Occipital lobe (tissue), 2 donors: ENCODE results near the gene ACOT8. TPM values are rescaled to one million over a fixed set of nuclear protein-coding genes. Genes with fewer than 3 reads are reported as not detected.
"Not testable (repeated sequence)": the region's sequence is repeated elsewhere in the genome, so short reads cannot be mapped to it uniquely, and the experiment has no call there.

Experiments used
- DNase-seq: peaks from one replicate; lab custom pipeline; 2025; lab: John Stamatoyannopoulos, UW
- total RNA-seq: library from RNA; depleted of rRNA; stranded (reverse); fragments of >200 nt; gene quantifications from one replicate; pipeline ENCODE4 v1.2.3, GENCODE V29; 2014

ACOT8 gene
- total RNA-seq, 1 donor from 2014 or later, result 21.5 TPM

DNA sequence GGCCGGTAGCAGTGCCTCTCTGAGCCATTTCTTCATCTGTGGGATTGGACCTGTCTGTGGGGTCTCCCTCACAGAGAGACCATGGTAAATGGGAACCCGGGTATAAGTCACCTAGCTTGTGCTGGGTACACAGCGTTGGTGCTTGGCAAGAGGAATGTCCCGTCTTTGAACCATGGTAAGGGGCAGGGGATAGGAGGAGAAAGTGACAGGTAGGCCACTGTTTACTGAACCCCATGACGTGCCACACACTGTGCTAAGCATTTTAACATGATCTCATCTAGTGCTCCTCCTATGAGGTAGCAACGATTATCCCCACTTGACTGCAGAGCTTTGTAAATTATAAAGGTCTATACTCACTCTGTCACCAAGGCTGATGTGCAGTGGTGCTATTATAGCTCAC, 29.5 kb downstream of the ACOT8 start:
- DNase-seq, result no peak

DNA sequence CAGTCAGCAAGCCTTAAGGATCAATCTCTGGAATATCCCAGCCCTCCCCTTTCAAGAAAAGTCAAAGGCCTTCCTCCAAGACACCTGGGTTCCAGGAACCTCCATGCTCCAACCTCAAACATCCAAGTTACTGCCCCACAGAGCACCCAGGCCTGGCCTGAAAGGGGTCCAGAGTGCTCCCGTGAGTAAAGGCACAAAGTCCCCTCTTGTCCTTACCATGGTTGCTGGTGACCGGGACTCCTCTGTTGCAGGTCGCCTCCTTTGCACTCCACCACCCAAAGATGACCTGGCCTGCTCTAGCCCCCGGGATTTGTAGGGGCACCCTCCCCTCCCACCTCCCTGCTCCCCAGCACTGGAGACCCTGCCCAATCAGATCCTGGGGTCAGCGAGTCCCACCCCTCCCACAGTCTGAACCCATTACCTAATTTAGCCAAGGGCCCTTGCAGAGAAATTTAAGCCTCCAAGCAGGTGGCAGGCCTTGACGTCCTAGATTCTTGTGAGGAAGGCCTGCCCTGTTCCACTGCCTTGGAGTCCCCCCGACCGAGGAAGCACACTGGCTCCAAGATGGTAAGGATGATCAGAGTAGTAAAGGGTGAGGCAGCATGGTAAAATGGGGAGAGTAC, 30.1 kb downstream of the ACOT8 start, which contains the start of gene TNNC2:
Gene TNNC2, minus strand, starts transcription at position 283 of the 623 bp plus-strand sequence. Its CDS starts 64 bp downstream, at position 219.
- no peak for DNase-seq

DNA sequence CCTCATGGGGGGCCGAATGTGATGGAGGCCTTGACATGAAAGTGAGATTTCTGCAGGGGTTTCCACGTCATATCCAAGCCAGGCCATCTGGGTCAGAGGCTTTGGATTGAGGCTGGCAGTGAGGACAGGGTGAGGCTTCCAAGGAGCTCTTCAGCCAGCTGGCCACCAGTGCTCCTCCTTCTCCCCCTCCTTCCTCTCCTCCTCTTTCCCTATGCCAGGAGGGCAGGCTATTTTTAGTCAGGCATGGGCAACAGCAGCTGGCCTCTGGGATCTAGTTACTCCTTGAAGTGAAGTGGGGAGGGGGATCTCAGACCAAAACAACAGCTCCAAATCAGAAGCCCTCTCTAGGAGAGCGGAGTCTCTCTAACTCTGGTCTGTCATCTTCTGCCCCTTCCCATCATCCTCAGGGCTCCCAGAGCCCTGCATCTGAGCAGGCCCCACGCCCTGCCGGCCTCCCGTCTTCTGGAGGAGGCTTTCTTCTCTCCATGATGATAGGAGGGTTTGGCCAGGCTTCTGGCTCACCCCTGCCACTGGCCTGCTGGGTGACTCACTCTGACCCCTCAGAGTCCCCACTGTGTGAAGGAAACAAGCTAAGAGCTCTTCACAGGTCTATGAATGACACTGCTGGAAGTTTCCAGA, 30.7 kb downstream of the ACOT8 start:
- DNase-seq, result no peak

DNA sequence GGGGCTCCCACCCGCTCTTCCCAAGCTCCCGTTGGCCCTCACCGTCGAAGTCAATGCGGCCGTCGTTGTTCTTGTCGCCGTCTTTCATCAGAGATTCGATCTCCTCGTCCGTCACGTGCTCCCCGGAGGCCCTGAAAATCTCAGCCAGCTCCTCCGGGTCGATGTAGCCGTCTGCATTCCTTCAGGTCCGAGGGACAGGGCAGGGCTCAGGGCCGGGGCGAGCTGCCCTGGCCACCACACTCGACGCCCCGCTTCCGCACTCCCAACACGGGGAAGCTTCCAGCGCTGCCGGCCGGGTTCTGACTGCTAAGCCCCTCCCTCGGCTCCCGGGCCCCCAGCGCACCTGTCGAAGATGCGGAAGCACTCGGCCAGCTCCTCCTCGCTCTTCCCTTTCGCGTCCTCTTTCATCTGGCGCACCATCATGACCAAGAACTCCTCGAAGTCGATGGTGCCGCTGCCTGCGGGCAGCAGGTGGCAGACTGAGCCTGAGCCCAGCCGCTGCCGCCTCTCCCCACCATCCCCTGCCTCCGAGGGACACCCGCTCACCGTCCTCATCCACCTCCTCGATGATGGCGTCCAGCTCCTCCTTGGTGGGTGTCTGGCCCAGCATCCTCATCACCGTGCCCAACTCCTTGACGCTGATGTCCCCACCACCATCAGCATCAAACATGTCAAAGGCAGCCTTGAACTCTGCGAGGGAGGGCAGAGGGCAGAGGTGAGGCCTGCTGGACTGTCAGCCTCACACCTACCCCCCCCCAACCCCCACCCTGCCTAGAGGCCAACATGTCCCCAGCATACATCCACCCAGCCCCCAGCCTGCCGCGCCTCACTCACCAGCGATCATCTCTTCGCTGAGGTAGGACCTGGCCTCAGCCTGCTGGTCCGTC, 33.0 kb downstream of the ACOT8 start:
- DNase-seq, result no peak

DNA sequence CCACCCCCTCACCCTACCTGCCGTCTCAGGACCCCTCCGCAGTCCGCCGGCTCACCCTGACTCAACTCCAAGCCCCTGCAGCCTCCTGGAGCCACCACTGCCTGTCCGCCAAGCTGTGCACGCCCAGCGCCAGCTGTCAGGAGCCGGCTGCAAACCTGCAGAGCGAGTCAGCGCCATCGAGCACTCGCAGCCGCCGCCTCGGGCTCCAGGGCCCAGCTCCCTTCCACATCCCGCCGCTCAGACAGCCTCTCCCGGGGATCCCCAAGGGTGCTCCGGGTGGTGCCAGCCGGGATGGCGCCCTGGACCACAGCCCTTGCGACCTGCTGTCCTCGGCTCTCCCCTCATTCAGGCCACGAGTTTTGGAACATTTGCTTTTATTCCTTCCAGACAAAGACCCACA, 34.3 kb downstream of the ACOT8 start:
- DNase-seq, result peak; percentile 32

DNA sequence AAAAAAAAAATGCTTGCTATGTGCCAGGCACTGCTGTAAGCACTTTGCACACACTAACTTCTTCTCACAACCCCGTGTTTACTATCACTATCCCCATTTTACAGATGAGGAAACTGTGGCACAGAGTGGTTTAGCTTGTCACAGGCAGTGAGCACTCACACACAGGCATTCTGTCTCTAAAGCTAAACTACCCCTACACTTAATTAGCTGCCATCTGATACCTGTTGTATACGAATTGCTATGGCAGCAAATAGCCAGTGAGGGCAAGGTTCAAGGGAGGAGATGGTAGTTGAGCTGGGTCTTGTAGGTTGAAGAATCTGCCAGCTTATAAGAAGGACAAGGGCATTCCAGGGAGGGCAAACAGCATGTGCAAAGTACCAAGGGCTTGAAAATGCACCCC, 35.2 kb downstream of the ACOT8 start:
- no peak for DNase-seq

DNA sequence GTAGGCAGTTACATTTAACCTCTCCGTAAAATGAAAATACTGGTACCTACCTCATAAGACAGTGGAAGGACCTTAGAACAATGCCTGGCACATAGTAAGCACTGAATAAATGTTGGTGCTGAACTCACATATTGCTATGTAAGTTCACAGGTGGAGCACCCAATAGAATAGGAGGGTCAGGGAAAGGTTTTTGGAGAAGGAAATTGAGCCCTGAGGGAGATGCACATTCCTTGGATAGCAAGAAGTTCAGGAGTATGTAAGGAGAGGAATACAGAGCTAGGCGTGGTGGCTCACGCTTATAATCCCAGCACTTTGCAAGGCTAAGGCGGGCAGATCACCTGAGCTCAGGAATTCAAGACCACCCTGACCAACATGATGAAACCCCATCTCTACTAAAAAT, 37.7 kb downstream of the ACOT8 start:
- no peak for DNase-seq

DNA sequence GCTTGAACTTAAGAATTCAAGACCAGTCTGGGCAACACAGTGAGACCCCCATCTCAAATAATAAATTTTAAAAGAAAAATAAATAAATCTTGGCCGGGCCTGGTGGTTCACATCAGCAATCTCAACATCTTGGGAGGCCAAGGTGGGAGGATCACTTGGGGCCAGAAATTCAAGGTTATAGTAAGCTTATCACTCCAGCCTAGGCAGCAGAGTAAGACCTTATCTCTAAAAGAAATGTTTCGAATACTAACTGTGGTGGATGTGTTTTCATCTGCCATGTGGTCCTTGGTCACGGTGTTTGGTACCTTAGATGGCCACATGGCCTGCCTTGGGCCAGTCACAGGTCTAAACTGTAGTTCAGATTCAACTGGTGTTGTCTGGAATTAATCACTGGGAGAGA, 39.0 kb downstream of the ACOT8 start:
- DNase-seq, result no peak

DNA sequence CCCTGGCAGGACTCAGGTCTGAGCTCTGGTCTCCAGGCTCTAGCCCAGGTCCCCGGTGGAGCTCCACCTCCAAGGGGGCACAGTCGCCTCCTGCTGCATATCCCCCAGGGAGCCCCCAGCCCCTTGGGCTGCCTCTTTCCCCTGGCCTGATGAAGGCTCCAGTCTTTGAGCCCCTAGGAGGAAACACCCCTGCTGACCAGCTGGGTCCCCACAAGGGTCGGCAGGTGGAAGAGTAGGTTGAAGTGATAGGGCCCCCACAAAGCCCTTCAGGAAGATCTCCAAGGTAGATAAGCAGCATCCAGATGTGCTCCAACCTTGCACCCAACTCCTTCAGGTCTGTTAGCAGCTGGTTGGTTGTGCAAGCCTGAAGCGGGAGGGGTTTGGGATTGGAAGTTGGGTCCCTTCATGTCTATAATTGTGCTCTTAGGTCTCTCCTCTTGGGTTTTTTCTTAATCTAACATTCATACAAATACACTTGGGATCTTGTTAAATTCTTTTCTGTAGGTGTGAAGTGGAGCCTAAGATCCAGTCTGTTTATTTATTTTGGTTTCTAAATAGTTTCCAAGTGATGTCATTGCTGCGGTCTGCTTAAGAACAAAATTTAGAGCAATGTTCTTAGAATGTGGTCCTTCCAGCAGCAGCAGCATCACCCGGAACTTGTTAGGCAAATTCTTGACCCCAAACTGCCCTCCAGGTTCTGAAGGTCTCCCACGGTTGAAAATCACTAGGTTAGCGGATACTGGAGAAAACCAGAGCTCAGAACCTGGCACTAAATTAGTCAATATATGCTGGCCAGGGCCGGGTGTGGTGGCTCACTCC, 39.6 kb downstream of the ACOT8 start:
- DNase-seq, result no peak

DNA sequence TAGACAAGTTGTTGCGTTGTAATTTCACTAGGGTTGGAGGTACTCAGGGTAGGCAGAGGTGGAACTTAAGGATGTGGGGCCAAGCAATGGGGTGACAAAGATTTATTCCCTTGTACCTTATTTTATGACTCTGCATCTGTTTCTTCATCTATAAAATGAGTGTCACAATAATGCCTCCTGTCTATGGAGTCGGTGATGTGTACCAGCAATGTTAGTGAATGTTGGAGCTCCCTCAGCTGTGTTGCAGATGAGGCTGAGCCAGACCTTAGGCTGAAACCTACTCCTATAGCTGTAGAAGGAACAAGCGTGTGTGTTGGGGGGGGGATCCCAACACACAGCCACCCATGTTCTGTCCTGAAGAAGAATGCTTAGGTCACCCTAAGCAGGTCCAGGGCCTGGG, 40.2 kb downstream of the ACOT8 start:
- no peak for DNase-seq

DNA sequence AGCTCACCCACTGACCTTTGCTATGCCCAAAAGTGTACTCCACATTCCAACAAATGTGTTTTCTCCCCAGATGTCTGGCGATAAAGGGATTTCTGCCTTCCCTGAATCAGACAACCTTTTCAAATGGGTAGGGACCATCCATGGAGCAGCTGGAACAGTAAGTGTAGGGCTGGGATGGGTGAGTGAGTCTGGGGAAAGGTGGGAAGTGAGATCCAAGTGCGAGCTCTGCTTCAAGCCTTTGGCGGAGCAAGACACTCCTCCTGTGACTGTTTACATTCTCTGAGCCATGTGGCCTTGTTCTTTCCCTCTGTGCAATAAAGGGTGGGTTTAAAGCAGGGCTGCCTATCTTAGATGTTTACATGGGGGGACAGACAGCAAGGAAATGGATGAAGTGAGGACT, 42.9 kb downstream of the ACOT8 start:
- no peak for DNase-seq

DNA sequence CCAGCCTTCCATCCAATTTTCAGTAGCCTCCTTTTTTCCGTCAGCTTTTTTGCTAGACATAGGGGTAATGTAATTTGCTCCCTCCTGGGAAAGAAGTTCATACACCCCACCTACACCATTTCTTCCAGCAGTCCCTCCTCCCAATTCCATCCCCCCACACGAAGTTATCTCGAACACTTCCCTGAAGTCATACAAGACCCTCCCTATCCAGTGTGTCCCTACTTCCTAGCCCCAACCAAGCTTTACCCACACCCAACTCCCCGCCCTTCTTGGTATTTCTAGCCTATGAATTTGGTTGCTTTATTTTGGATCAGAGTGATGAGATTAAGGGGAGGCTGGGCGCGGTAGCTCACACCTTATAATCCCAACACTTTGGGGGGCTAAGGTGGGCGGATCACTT, 43.7 kb downstream of the ACOT8 start:
- DNase-seq, result no peak

DNA sequence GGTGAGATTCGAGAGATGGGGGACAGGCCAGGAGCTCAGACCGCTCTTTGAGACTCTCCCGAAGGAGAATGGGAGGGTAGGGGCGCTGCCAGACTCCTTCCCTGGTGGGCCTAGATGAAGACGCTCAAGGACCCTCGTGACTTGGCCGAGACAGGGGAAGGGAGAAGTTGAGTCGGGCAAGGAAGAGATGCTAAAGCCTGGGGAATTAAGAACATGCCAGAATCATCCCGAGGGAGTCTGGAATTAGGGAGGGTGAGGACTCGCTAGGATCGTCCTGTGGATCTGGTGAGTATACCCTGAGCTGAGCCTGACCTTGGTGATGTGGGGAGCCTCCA, 44.2 kb downstream of the ACOT8 start:
- no peak for DNase-seq

DNA sequence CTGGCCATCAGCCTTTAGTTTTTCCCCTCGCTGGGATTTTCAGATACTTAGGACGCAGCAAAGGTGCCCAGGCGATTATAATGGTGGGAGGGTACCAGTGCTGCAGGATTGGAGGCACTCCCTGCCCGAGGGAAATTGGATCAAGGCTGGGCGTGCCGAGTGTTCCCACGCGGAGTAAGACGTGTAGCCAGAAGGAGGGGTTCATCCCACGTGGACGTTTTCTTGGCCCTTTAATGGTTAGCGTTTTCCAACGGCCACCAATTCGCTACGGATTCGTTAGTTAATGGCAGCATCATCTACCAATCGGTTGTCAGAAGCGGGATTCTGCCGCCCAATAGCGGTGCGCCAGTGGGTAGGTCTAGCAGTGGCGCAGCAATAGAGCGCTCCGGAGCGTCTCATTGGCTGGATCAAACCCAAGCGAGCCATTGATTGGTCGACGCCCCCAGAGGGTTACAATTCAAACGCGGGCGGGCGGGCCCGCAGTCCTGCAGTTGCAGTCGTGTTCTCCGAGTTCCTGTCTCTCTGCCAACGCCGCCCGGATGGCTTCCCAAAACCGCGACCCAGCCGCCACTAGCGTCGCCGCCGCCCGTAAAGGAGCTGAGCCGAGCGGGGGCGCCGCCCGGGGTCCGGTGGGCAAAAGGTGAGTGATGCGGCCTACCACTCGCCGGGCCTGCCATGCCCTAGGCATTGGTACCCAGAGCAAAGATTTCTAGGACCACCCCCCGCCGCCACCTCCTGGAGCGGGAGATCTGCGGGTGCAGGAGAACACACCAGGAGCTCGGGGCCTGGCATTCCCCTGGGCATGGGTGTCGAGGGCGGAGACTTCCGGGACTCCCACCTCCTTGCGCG, 44.8 kb downstream of the ACOT8 start, which contains the start of gene UBE2C:
Gene UBE2C, plus strand, starts transcription at position 488 of the 849 bp plus-strand sequence. Its CDS starts 52 bp downstream, at position 540.
- peak; percentile 95 for DNase-seq

DNA sequence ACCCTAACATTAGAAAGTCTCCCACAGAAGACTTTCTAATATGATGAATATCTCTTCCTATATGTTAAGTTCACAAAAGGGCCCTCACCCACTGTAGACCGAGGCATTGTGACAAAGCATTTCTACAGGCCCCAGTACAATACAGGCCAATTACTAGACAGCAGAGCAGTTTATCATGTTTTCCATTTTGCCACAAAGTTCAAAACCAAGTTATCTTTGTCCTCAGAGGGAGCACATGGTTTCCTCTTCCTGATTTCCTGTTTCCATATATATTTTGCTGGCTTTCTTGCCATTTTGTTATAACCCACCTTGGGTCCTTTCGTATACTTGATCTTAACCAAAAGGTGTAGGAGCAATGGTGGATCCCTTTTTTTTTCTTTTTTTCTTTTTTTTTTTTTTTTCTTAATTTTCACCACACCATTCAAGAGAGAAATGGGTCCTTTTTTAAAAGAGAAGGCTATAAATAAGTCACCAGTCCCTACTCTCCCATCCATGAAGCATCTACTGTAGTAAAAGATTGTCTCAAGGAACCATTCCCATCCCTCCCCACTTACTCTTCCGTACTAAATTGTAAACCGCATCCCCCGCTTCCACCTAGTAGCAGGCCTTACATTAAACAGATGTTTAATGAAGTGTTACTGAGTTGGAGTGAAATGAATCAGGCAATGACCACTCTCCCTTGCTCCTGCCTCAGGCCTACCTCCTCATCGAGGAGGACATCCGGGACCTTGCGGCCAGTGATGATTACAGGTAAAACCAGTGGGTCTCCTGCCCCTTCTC, 46.8 kb downstream of the ACOT8 start:
- no peak for DNase-seq

DNA sequence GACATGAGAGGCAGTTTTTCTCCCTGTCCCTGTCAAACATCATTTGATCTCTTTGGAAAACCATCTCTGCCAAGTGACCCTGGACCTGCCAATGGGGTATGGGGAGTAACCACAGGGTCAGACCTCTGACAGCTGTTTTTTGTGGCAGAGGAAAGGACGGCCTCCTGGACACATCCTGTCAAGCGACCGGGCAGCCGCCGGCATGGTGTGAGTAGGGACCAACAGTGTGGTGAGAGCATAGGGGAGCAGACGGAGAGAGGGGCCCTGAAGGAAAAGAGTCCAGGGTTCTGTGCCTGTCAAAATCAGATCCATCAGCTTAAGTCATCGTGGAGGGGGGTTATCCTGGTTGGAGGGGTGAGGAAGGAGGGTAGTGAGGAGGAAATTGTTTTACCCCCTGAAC, 55.3 kb downstream of the ACOT8 start:
- no peak for DNase-seq

DNA sequence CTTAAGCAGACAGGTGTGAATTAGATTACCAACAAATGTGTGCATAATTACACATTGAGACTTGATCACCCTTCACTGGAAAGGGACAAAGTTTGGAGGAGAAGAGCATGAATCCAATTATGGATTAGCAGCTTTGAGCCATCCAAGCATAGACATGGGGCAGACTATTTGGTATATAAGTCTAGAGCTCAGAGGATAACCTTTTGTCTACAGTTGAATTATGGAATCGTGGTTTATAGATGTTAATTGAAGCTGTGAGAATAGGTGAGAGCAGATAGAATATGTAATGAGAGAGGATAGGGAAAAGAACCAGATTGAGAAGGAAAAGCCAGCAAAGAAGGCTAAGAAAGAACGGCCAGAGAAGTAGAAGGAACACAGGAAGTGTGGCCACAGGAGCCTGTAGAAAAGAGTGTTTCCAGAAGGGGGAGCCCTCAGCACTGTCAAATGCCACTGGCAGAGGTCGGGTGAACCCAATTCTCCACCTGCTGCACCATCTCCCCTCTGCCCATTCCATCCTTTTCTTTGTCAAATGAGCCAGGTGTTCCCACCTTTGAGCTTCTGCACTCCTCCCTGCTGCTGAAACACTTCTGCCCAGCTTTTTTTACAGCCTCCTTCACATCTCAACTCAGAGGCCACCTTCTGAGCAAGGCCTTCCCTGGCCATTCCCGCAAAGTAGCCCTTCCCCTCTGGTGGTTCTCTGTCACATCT, 58.1 kb downstream of the ACOT8 start:
- no peak for DNase-seq

DNA sequence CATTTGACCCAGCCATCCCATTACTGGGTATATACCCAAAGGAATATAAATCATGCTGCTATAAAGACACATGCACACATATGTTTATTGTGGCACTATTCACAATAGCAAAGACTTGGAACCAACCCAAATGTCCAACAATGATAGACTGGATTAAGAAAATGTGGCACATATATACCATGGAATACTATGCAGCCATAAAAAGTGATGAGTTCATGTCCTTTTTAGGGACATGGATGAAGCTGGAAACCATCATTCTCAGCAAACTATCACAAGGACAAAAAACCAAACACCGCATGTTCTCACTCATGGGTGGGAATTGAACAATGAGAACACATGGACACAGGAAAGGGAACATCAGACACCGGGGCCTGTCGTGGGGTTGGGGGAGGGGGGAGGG, 59.2 kb downstream of the ACOT8 start:
- not testable (repeated sequence) for DNase-seq

DNA sequence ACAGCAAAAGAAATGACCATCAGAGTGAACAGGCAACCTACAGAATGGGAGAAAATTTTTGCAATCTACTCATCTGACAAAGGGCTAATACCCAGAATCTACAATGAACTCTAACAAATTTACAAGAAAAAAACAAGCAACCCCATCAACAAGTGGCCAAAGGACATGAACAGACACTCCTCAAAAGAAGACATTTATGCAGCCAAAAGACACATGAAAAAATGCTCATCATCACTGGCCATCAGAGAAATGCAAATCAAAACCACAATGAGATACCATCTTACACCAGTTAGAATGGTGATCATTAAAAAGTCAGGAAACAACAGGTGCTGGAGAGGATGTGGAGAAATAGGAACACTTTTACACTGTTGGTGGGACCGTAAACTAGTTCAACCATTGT, 59.7 kb downstream of the ACOT8 start:
- DNase-seq, result not testable (repeated sequence)
